MCF 10A (cell line): Measurements from ENCODE around the gene SHPK. TPM values are rescaled to one million over a fixed set of nuclear protein-coding genes. Genes with fewer than 3 reads are reported as not detected.
"Not testable (repeated sequence)": the region's sequence is repeated elsewhere in the genome, so short reads cannot be mapped to it uniquely, and the experiment has no call there.

ENCODE experiments used
- BruUV-seq: library from RNA; stranded (reverse); fragments of 400-500 nt; replicated peaks from 2 replicates; lab custom pipeline; 2021; lab: Mats Ljungman, UMichigan
- CTCF ChIA-PET: fragments of 300-600 bp; sonication (Branson Sonifier 250); formaldehyde crosslinking; extraction: SDS; loops from one replicate; lab custom pipeline; 2021; ENCODE audit warnings: antibody characterized with exemption, inconsistent platforms; lab: Yijun Ruan, JAX
- POLR2A ChIA-PET: fragments of 300-600, 350-650 bp; sonication (Branson Sonifier 250); formaldehyde crosslinking; extraction: SDS; loops from one replicate; lab custom pipeline; 2020; ENCODE audit warnings: antibody characterized with exemption, inconsistent platforms; lab: Yijun Ruan, JAX
- DNase-seq: peaks from one replicate; pipeline ENCODE4 v3.0.0-alpha.2; 2018; ENCODE audit not compliant: unreplicated experiment
- H3K27ac Mint-ChIP-seq: one replicate; pipeline ENCODE4 v1.8.0; 2022; ENCODE audit warnings: mild to moderate bottlenecking, low read depth, mixed read lengths; ENCODE audit not compliant: unreplicated experiment
- H3K27me3 Mint-ChIP-seq: one replicate; pipeline ENCODE4 v1.8.0; 2022; ENCODE audit warnings: mixed read lengths; ENCODE audit not compliant: insufficient read depth, unreplicated experiment
- H3K36me3 Mint-ChIP-seq: one replicate; pipeline ENCODE4 v1.8.0; 2022; ENCODE audit warnings: mild to moderate bottlenecking, moderate library complexity, mixed read lengths; ENCODE audit not compliant: insufficient read depth, unreplicated experiment
- H3K4me1 Mint-ChIP-seq: one replicate; pipeline ENCODE4 v1.8.0; 2022; ENCODE audit warnings: mixed read lengths; ENCODE audit not compliant: insufficient read depth, unreplicated experiment
- H3K4me3 Mint-ChIP-seq: one replicate; pipeline ENCODE4 v1.8.0; 2022; ENCODE audit warnings: mild to moderate bottlenecking, moderate library complexity, mixed read lengths; ENCODE audit not compliant: unreplicated experiment
- H3K9me3 Mint-ChIP-seq: one replicate; pipeline ENCODE4 v1.8.0; 2022; ENCODE audit warnings: mixed read lengths; ENCODE audit not compliant: unreplicated experiment
- CTCF ChIP-seq: fragments of 200-600 bp; IDR thresholded peaks from one replicate; pipeline ENCODE4 v1.8.0; 2022; ENCODE audit warnings: antibody characterized with exemption, mild to moderate bottlenecking; ENCODE audit not compliant: unreplicated experiment
- intact Hi-C: fragments of 100-400 bp; cut with micrococcal nuclease; formaldehyde crosslinking; loops from 2 replicates; pipeline ENCODE4 v1.14.1; 2022
- total RNA-seq: library from RNA; stranded (reverse); gene quantifications from 2 replicates; pipeline ENCODE4 v1.2.3, GENCODE V29; 2022

Gene SHPK
- total RNA-seq, 1 experiment from 2014 or later: 6.3 TPM

- peaks cover 6% of the 10 kb centered on the region for H3K4me1 Mint-ChIP-seq
- H3K27me3 Mint-ChIP-seq: no peaks in the 10 kb centered on the region
- no peaks in the 10 kb centered on the region for H3K9me3 Mint-ChIP-seq
- intact Hi-C loops: no loop called here
- no peak for DNase-seq
- no peak for TF ChIP-seq CTCF
- H3K36me3 Mint-ChIP-seq: peaks cover 5% of the 10 kb centered on the region
- no peak overlapping the region for H3K27ac Mint-ChIP-seq
- no TSS peak for BruUV-seq
- ChIA-PET CTCF (no interaction called here), POLR2A (no interaction called here)
- no peak overlapping the region for H3K4me3 Mint-ChIP-seq
These were observed 64.8 kb downstream of the SHPK start for GRCh38 chr17:3571043-3571900.

GRCh38 chr17:3569534-3570137 is 66.4 kb downstream of the SHPK start:
- TF ChIP-seq CTCF: no peak
- no peak overlapping the region for H3K27ac Mint-ChIP-seq
- H3K27me3 Mint-ChIP-seq: no peaks in the 10 kb centered on the region
- ChIA-PET POLR2A (no interaction called here), CTCF (interaction anchor here (0.6 kb wide), 1 partner anchor 117 kb away, joined by 4 read pairs; no protein-coding TSS in a partner anchor)
- H3K4me3 Mint-ChIP-seq: no peak overlapping the region
- peaks cover 5% of the 10 kb centered on the region for H3K36me3 Mint-ChIP-seq
- intact Hi-C loops: no loop called here
- DNase-seq: no peak
- no peaks in the 10 kb centered on the region for H3K9me3 Mint-ChIP-seq
- no TSS peak for BruUV-seq
- no peaks in the 10 kb centered on the region for H3K4me1 Mint-ChIP-seq

- intact Hi-C loops: no loop called here
- CTCF ChIA-PET: no interaction called here
- no peak for TF ChIP-seq CTCF
- Mint-ChIP-seq H3K4me3 (no peak overlapping the region), H3K27ac (no peak overlapping the region), H3K9me3 (no peaks in the 10 kb centered on the region), H3K36me3 (peaks cover 5% of the 10 kb centered on the region), H3K27me3 (no peaks in the 10 kb centered on the region), H3K4me1 (no peaks in the 10 kb centered on the region)
- POLR2A ChIA-PET: no interaction called here
- BruUV-seq: no TSS peak
- no peak for DNase-seq
These were observed 69.5 kb downstream of the SHPK start for GRCh38 chr17:3566551-3566950.

- no TSS peak for BruUV-seq
- no peak for TF ChIP-seq CTCF
- DNase-seq: no peak
- Mint-ChIP-seq H3K4me3 (no peak overlapping the region), H3K4me1 (no peaks in the 10 kb centered on the region), H3K36me3 (no peaks in the 10 kb centered on the region), H3K27me3 (no peaks in the 10 kb centered on the region), H3K27ac (no peak overlapping the region), H3K9me3 (no peaks in the 10 kb centered on the region)
- POLR2A ChIA-PET: no interaction called here
- intact Hi-C loops: no loop called here
- CTCF ChIA-PET: interaction anchor here (1.0 kb wide), 1 partner anchor 717 kb away, joined by 3 read pairs; no protein-coding TSS in a partner anchor
These were observed 70.9 kb downstream of the SHPK start for GRCh38 chr17:3565143-3565542.

DNA sequence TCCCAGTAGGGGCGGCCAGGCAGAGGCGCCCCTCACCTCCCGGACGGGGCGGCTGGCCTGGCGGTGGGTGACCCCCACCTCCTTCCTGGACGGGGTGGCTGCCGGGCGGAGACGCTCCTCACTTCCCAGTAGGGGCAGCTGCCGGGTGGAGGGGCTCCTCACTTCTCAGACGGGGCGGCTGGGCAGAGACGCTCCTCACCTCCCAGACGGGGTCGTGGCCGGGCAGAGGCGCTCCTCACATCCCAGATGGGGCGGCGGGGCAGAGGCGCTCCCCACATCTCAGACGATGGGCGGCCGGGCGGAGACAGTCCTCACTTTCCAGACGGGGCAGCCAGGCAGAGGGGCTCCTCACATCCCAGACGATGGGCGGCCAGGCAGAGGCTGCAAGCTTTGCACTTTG is 71.8 kb downstream of the SHPK start:
- H3K36me3 Mint-ChIP-seq, H3K27me3 Mint-ChIP-seq, BruUV-seq, CTCF ChIA-PET, DNase-seq, H3K9me3 Mint-ChIP-seq, POLR2A ChIA-PET, H3K4me3 Mint-ChIP-seq, H3K27ac Mint-ChIP-seq, H3K4me1 Mint-ChIP-seq, intact Hi-C loops: not testable (repeated sequence)
